Measurements from ENCODE around the gene NAGPA. TPM values are rescaled to one million over a fixed set of nuclear protein-coding genes. Genes with fewer than 3 reads are reported as not detected.

Gene NAGPA
- total RNA-seq, 4 donors from 2014 or later = 15.1 to 27.5 (median 27.4) TPM

- Histone ChIP-seq H3K27me3 (no peaks in the 10 kb centered on the region), H3K36me3 (no peaks in the 10 kb centered on the region), H3K4me1 (no peaks in the 10 kb centered on the region), H3K27ac (no peak overlapping the region), H3K4me3 (no peak overlapping the region), H3K9me3 (no peaks in the 10 kb centered on the region)
- TF ChIP-seq POLR2A (IDR thresholded peaks at IDR 0.05) (no peak), CTCF (IDR thresholded peaks at IDR 0.05 in 4 of 5, conservative IDR thresholded peaks at IDR 0.05 in 1 of 5) (no peak)
- in situ Hi-C loops (cut with MboI; ENCODE audit: low sequenced_read_pairs in 4 of 4) (no loop called here), intact Hi-C loops (cut with DNase I; ENCODE audit: low total_unique reads) (no loop called here)
- DNase-seq (no peak), ATAC-seq (no peak)
Observed at GRCh38 chr16:5058476-5058875, 24.7 kb upstream of the NAGPA start.

GRCh38 chr16:5056352-5056751 lies 22.6 kb upstream of the NAGPA start:
- Histone ChIP-seq H3K4me3 (no peak overlapping the region), H3K9me3 (no peaks in the 10 kb centered on the region), H3K27me3 (no peaks in the 10 kb centered on the region), H3K27ac (no peak overlapping the region), H3K36me3 (no peaks in the 10 kb centered on the region), H3K4me1 (no peaks in the 10 kb centered on the region)
- intact Hi-C loops (cut with DNase I; ENCODE audit: low total_unique reads) (no loop called here), in situ Hi-C loops (cut with MboI; ENCODE audit: low sequenced_read_pairs in 4 of 4) (no loop called here)
- no peak for ATAC-seq
- TF ChIP-seq POLR2A (IDR thresholded peaks at IDR 0.05) = no peak
- TF ChIP-seq CTCF (IDR thresholded peaks at IDR 0.05 in 4 of 5, conservative IDR thresholded peaks at IDR 0.05 in 1 of 5) = no peak
- DNase-seq = no peak

- Histone ChIP-seq H3K4me3 (no peak overlapping the region), H3K36me3 (no peaks in the 10 kb centered on the region), H3K9me3 (no peaks in the 10 kb centered on the region), H3K27me3 (no peaks in the 10 kb centered on the region), H3K4me1 (no peaks in the 10 kb centered on the region), H3K27ac (no peak overlapping the region)
- in situ Hi-C loops (cut with MboI; ENCODE audit: low sequenced_read_pairs in 4 of 4) (no loop called here), intact Hi-C loops (cut with DNase I; ENCODE audit: low total_unique reads) (no loop called here)
- TF ChIP-seq POLR2A (IDR thresholded peaks at IDR 0.05) = no peak
- no peak for TF ChIP-seq CTCF (IDR thresholded peaks at IDR 0.05 in 4 of 5, conservative IDR thresholded peaks at IDR 0.05 in 1 of 5)
- no peak for ATAC-seq
- DNase-seq = no peak
Observed at GRCh38 chr16:5054876-5055865, 21.4 kb upstream of the NAGPA start.

GRCh38 chr16:5046914-5047313 lies 13.2 kb upstream of the NAGPA start:
- ATAC-seq = no peak
- in situ Hi-C loops (cut with MboI; ENCODE audit: low sequenced_read_pairs in 4 of 4) = no loop called here
- Histone ChIP-seq H3K27ac (no peak overlapping the region), H3K4me3 (no peak overlapping the region), H3K4me1 (no peaks in the 10 kb centered on the region), H3K36me3 (no peaks in the 10 kb centered on the region), H3K9me3 (no peaks in the 10 kb centered on the region), H3K27me3 (no peaks in the 10 kb centered on the region)
- no peak for DNase-seq
- intact Hi-C loops (cut with DNase I; ENCODE audit: low total_unique reads) = no loop called here
- TF ChIP-seq POLR2A (IDR thresholded peaks at IDR 0.05) = no peak
- no peak for TF ChIP-seq CTCF (IDR thresholded peaks at IDR 0.05 in 4 of 5, conservative IDR thresholded peaks at IDR 0.05 in 1 of 5)

Data from gastrocnemius medialis (tissue), 4 donors.